Vagina (tissue), 2 donors: ENCODE measurements around the gene DCK. TPM values are rescaled to one million over a fixed set of nuclear protein-coding genes. Genes with fewer than 3 reads are reported as not detected.
"Not testable (repeated sequence)": the region's sequence is repeated elsewhere in the genome, so short reads cannot be mapped to it uniquely, and the experiment has no call there.

Experiments used
- DNase-seq, 2 donors: peaks; one replicate each; pipeline ENCODE4 v3.0.0-alpha.2; 2017; ENCODE audit errors: extremely low spot score in 2 of 2
- H3K27ac ChIP-seq: fragments of 200-600 bp; sonication (generic); one replicate; pipeline ENCODE4 v1.5.1; 2019
- H3K27me3 ChIP-seq: fragments of 200-600 bp; sonication (generic); one replicate; pipeline ENCODE4 v1.5.1; 2019
- H3K36me3 ChIP-seq, 2 donors: fragments of 200-600 bp; sonication (generic); one replicate each; pipeline ENCODE4 v1.5.1; 2017 to 2019
- H3K4me1 ChIP-seq: fragments of 200-600 bp; sonication (generic); one replicate; pipeline ENCODE4 v1.5.1; 2019
- H3K4me3 ChIP-seq, 2 donors: fragments of 200-600 bp; sonication (generic); 1 replicate in 1 of 2; 2 replicates in 1 of 2; pipeline ENCODE4 v1.5.1; 2016 to 2019
- H3K9me3 ChIP-seq: fragments of 200-600 bp; sonication (generic); one replicate; pipeline ENCODE4 v1.5.1; 2019
- CTCF ChIP-seq, 3 experiments: fragments of 450-650 bp in 2 of 3; fragments of 200-600 bp in 1 of 3; sonication (generic) in 1 of 3; IDR thresholded peaks; one replicate each; pipeline ENCODE4 v1.5.1; 2017 to 2019; ENCODE audit warnings: antibody characterized with exemption in 3 of 3, mild to moderate bottlenecking in 2 of 3, moderate library complexity in 2 of 3
- POLR2A ChIP-seq, 2 donors: fragments of 450-650 bp; IDR thresholded peaks; one replicate each; pipeline ENCODE4 v1.6.1; 2017; ENCODE audit warnings: antibody characterized with exemption in 2 of 2, mild to moderate bottlenecking in 2 of 2, moderate library complexity in 2 of 2
- POLR2AphosphoS5 ChIP-seq, 2 donors: sonication (generic); formaldehyde crosslinking; IDR thresholded peaks; one replicate each; pipeline ENCODE4 v1.9.0; 2017; ENCODE audit warnings: antibody characterized with exemption in 2 of 2, mild to moderate bottlenecking in 2 of 2, low read depth in 1 of 2; ENCODE audit not compliant: insufficient read depth in 1 of 2
- intact Hi-C: fragments of 100-400 bp; cut with DNase I; formaldehyde crosslinking; loops from one replicate; pipeline ENCODE4 v1.15.1; 2023
- total RNA-seq: library from RNA; depleted of rRNA; stranded (reverse); fragments of >200 nt; gene quantifications from one replicate; pipeline ENCODE4 v1.2.3, GENCODE V29; 2016

Gene DCK
- total RNA-seq, 1 donor from 2014 or later: 10.3 TPM

GRCh38 chr4:71008196-71008595 lies 14.7 kb downstream of the DCK start:
- TF ChIP-seq CTCF (IDR thresholded peaks at IDR 0.05) (no peak), POLR2AphosphoS5 (IDR thresholded peaks at IDR 0.05; ENCODE audit: insufficient read depth in 1 of 2, low read depth in 1 of 2) (no peak), POLR2A (IDR thresholded peaks at IDR 0.05) (no peak)
- DNase-seq: no peak
- intact Hi-C loops: loop anchor here (10.0 kb wide), 1 partner anchor 103 kb away; the partner anchor contains the start of gene MOB1B
- Histone ChIP-seq H3K27me3 (no peaks in the 10 kb centered on the region), H3K4me3 (no peak overlapping the region), H3K4me1 (no peaks in the 10 kb centered on the region), H3K27ac (no peak overlapping the region), H3K9me3 (no peaks in the 10 kb centered on the region), H3K36me3 (no peaks in the 10 kb centered on the region)

- Histone ChIP-seq H3K27me3 (no peaks in the 10 kb centered on the region), H3K36me3 (no peaks in the 10 kb centered on the region), H3K9me3 (no peaks in the 10 kb centered on the region), H3K27ac (no peak overlapping the region), H3K4me3 (no peak overlapping the region), H3K4me1 (no peaks in the 10 kb centered on the region)
- TF ChIP-seq POLR2AphosphoS5 (IDR thresholded peaks at IDR 0.05; ENCODE audit: insufficient read depth in 1 of 2, low read depth in 1 of 2): no peak
- no peak for TF ChIP-seq CTCF (IDR thresholded peaks at IDR 0.05)
- no peak for TF ChIP-seq POLR2A (IDR thresholded peaks at IDR 0.05)
- DNase-seq: no peak
- intact Hi-C loops: loop anchor here (10.0 kb wide), 1 partner anchor 104 kb away; the partner anchor contains the start of gene MOB1B
Observed at GRCh38 chr4:71009086-71009485, 15.6 kb downstream of the DCK start.

- H3K27me3 ChIP-seq: no peaks in the 10 kb centered on the region
- intact Hi-C loops: loop anchor here (10.0 kb wide), 1 partner anchor 105 kb away; the partner anchor contains the start of gene MOB1B
- H3K27ac ChIP-seq: no peak overlapping the region
- no peaks in the 10 kb centered on the region for H3K36me3 ChIP-seq
- H3K4me1 ChIP-seq: no peaks in the 10 kb centered on the region
- no peak for DNase-seq
- peak; percentile 40 to 66 (median 43) for TF ChIP-seq CTCF (IDR thresholded peaks at IDR 0.05)
- TF ChIP-seq POLR2AphosphoS5 (IDR thresholded peaks at IDR 0.05; ENCODE audit: insufficient read depth in 1 of 2, low read depth in 1 of 2): no peak
- H3K4me3 ChIP-seq: no peak overlapping the region
- no peaks in the 10 kb centered on the region for H3K9me3 ChIP-seq
Observed at GRCh38 chr4:71009890-71010588, 16.6 kb downstream of the DCK start.

GRCh38 chr4:71011451-71011850 lies 18.0 kb downstream of the DCK start:
- H3K27ac ChIP-seq: no peak overlapping the region
- no peaks in the 10 kb centered on the region for H3K36me3 ChIP-seq
- no peaks in the 10 kb centered on the region for H3K27me3 ChIP-seq
- no peaks in the 10 kb centered on the region for H3K9me3 ChIP-seq
- no peak for DNase-seq
- intact Hi-C loops: no loop called here
- no peak overlapping the region for H3K4me3 ChIP-seq
- H3K4me1 ChIP-seq: no peaks in the 10 kb centered on the region
- TF ChIP-seq CTCF (IDR thresholded peaks at IDR 0.05): no peak
- TF ChIP-seq POLR2A (IDR thresholded peaks at IDR 0.05): no peak
- no peak for TF ChIP-seq POLR2AphosphoS5 (IDR thresholded peaks at IDR 0.05; ENCODE audit: insufficient read depth in 1 of 2, low read depth in 1 of 2)

GRCh38 chr4:71017391-71017790 lies 23.9 kb downstream of the DCK start:
- H3K4me1 ChIP-seq, H3K27ac ChIP-seq, intact Hi-C loops, H3K36me3 ChIP-seq, H3K4me3 ChIP-seq, DNase-seq, H3K27me3 ChIP-seq, H3K9me3 ChIP-seq: not testable (repeated sequence)
